ENCODE measurements around the gene ID2. TPM values are rescaled to one million over a fixed set of nuclear protein-coding genes. Genes with fewer than 3 reads are reported as not detected.

Gene ID2
- total and polyA plus RNA-seq, 10 of the 15 experiments (the other 5 are each of a cell fraction or from before 2014, with no cell fraction given): 39.0 to 613 (median 73.6) TPM

DNA sequence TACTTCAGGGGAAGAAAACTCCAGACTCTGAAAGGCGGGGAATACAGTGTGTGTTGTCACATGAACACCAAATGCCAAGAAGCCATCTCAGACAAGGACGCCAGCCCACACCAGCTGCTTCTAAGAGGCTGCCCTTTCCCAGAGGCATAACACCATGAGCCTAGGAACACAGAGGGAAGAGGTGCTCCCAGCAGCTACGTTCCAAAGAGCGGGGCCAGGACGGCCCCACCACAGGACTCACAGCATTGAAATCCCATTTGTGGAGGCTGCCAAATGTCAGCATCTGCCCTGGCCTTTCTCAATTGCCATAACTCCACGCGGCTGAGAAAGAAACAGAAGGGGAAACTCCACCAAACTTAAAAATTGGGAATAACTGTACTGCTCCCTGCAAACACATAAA is 20.1 kb upstream of the ID2 start (continued):
- TF ChIP-seq, protein P1, sequence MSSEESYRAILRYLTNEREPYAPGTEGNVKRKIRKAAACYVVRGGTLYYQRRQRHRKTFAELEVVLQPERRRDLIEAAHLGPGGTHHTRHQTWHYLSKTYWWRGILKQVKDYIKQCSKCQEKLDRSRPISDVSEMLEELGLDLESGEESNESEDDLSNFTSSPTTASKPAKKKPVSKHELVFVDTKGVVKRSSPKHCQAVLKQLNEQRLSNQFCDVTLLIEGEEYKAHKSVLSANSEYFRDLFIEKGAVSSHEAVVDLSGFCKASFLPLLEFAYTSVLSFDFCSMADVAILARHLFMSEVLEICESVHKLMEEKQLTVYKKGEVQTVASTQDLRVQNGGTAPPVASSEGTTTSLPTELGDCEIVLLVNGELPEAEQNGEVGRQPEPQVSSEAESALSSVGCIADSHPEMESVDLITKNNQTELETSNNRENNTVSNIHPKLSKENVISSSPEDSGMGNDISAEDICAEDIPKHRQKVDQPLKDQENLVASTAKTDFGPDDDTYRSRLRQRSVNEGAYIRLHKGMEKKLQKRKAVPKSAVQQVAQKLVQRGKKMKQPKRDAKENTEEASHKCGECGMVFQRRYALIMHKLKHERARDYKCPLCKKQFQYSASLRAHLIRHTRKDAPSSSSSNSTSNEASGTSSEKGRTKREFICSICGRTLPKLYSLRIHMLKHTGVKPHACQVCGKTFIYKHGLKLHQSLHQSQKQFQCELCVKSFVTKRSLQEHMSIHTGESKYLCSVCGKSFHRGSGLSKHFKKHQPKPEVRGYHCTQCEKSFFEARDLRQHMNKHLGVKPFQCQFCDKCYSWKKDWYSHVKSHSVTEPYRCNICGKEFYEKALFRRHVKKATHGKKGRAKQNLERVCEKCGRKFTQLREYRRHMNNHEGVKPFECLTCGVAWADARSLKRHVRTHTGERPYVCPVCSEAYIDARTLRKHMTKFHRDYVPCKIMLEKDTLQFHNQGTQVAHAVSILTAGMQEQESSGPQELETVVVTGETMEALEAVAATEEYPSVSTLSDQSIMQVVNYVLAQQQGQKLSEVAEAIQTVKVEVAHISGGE (CRISPR knock-in tag; IDR thresholded peaks at IDR 0.05): no peak
- TF ChIP-seq BACH1 (IDR thresholded peaks at IDR 0.05; ENCODE audit: borderline replicate concordance) (no peak), STAT1 (conservative IDR thresholded peaks at IDR 0.05) (no peak), JUNB (IDR thresholded peaks at IDR 0.05) (no peak), IKZF1 (conservative IDR thresholded peaks at IDR 0.05) (no peak), SMAD1 (IDR thresholded peaks at IDR 0.05; ENCODE audit: low read depth, partially characterized antibody) (no peak)

DNA sequence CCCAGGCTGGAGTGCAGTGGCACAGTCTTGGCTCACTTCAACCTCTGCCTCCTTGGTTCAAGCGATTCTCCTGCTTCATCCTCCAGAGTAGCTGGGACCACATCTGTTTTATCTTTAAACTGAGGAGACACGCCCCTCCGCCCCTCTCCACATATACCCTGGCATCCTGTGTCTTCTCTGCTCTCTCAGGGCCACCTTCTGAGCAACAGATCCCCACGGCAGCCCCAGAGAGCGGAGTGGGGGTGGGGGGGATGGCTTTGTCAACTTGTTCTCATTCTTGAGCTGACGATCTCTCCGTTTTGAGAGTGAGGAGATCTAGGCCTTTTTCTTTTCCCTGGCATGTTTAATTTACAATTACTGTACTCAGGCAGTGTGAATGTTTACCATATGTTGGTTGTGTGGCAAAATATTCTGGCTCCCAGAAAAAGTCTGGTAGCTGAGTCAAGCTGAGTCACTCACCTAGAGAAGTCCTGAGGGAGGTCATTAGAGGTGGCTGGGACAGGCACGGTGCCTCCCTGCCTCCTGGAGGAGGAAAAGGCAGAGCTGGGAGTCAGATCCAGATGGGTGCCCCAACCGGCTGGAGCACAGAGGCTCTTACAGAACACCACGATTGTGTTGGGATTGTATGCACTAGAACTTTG is 19.5 kb upstream of the ID2 start:
- Histone ChIP-seq H3K4me1 (ENCODE audit: control insufficient read depth, insufficient read depth, low read length) (peaks cover 3% of the 10 kb centered on the region), H3K27me3 (replicated peaks in 1 of 2; ENCODE audit: control insufficient read depth in 2 of 2, insufficient read depth in 2 of 2, low read length in 1 of 2) (no peaks in the 10 kb centered on the region; a peak in 1 of 4 replicates), H3K4me2 (ENCODE audit: control insufficient read depth, insufficient read depth) (no peak overlapping the region), H3K27ac (ENCODE audit: control insufficient read depth, insufficient read depth) (no peak overlapping the region), H3K9ac (ENCODE audit: control insufficient read depth, insufficient read depth, low read length) (no peak overlapping the region), H3K9me3 (replicated peaks; ENCODE audit: control insufficient read depth, insufficient read depth, low read length) (no peaks in the 10 kb centered on the region; the same call in 2 of the 3 replicates), H2AFZ (ENCODE audit: control insufficient read depth, low read depth, low read length) (no peak overlapping the region), H3K36me3 (ENCODE audit: control insufficient read depth in 2 of 2, insufficient read depth in 2 of 2, low read length in 1 of 2) (no peaks in the 10 kb centered on the region), H3K4me3 (no peak overlapping the region), H4K20me1 (ENCODE audit: control insufficient read depth, insufficient read depth) (no peaks in the 10 kb centered on the region), H3K79me2 (ENCODE audit: control insufficient read depth, insufficient read depth, low read length) (no peaks in the 10 kb centered on the region)
- RAD21 ChIA-PET (ENCODE audit: unreplicated experiment): no interaction called here
- no peak for TF ChIP-seq RB1 (IDR thresholded peaks at IDR 0.05; ENCODE audit: borderline replicate concordance)
- TF ChIP-seq ZNF217 (IDR thresholded peaks at IDR 0.05): no peak
- no peak for TF ChIP-seq NFIC (IDR thresholded peaks at IDR 0.05; ENCODE audit: low read depth, low read length)
- no peak for TF ChIP-seq IRF4 (IDR thresholded peaks at IDR 0.05; ENCODE audit: low read depth, low read length)
- TF ChIP-seq SMARCA5 (IDR thresholded peaks at IDR 0.05): no peak
- no peak for TF ChIP-seq BMI1 (IDR thresholded peaks at IDR 0.05; ENCODE audit: borderline replicate concordance)
- no peak for ATAC-seq
- intact Hi-C loops (cut with micrococcal nuclease; ENCODE audit: unreplicated experiment) (no loop called here), in situ Hi-C loops (cut with MboI) (no loop called here)
- WGBS (ENCODE audit: insufficient coverage, insufficient replicate concordance, low lambda C conversion rate, missing lambda C conversion rate): 29% methylated on average over 10 of the region's 10 CpGs
- BruUV-seq (replicated peaks): no TSS peak
- CTCF ChIA-PET: interaction anchor here (1.2 kb wide), 1 partner anchor 31 kb away, joined by 4 read pairs; no protein-coding TSS in a partner anchor
- POLR2A ChIA-PET: no interaction called here
- FAIRE-seq: no peak
- SMC1A ChIA-PET (ENCODE audit: uncharacterized antibody, unreplicated experiment): no interaction called here
- DNase-seq (ENCODE audit: low read depth, low spot score): no peak

Measured in GM12878 (cell line).